Endothelial cell of umbilical vein (primary cell): ENCODE data around the gene MEF2D. TPM values are rescaled to one million over a fixed set of nuclear protein-coding genes. Genes with fewer than 3 reads are reported as not detected.

Experiments
- BruUV-seq: library from RNA; stranded (reverse); fragments of 400-500 nt; replicated peaks from 2 replicates; lab custom pipeline; 2021; lab: Mats Ljungman, UMichigan
- CTCF ChIA-PET: fragments of 300-600, 350-600 bp; sonication (Branson Sonifier 250); formaldehyde crosslinking; loops from one replicate; lab custom pipeline; 2021; ENCODE audit warnings: antibody characterized with exemption, inconsistent platforms; lab: Charles Lee
- POLR2A ChIA-PET: fragments of 300-600, 350-600 bp; sonication (Branson Sonifier 250); formaldehyde crosslinking; loops from one replicate; lab custom pipeline; 2021; ENCODE audit warnings: antibody characterized with exemption, inconsistent platforms; lab: Charles Lee
- DNase-seq: peaks from one replicate; pipeline ENCODE4 v3.0.0-alpha.2; 2011; ENCODE audit warnings: low read depth, low spot score
- FAIRE-seq: peaks from 2 replicates; lab custom pipeline; 2011; peaks lifted over from hg19 to GRCh38; lab: Jason Lieb, UNC
- H2AFZ ChIP-seq: 2 replicates; pipeline ENCODE4 v1.6.0; 2012; ENCODE audit warnings: low read depth, low read length, control low read depth, inconsistent platforms
- H3K27ac ChIP-seq: 2 replicates; pipeline ENCODE4 v1.5.1; 2011; ENCODE audit warnings: low read depth, mild to moderate bottlenecking, control low read depth, low read length, moderate library complexity; ENCODE audit not compliant: insufficient read depth
- H3K27me3 ChIP-seq, 2 experiments: 2 replicates each; pipeline versions ENCODE4 v1.6.0 to v1.6.1; 2011; ENCODE audit warnings: low read length in 2 of 2, mixed read lengths in 1 of 2; ENCODE audit not compliant: control insufficient read depth in 2 of 2, insufficient read depth in 2 of 2
- H3K36me3 ChIP-seq, 2 experiments: 2 replicates in 1 of 2; 3 replicates in 1 of 2; pipeline ENCODE4 v1.5.1; 2011; ENCODE audit warnings: low read length in 2 of 2, mild to moderate bottlenecking in 1 of 2, moderate library complexity in 1 of 2; ENCODE audit not compliant: control insufficient read depth in 2 of 2, insufficient read depth in 2 of 2; ENCODE audit errors: extremely low read depth in 1 of 2
- H3K4me1 ChIP-seq: 3 replicates; pipeline ENCODE4 v1.5.1; 2011; ENCODE audit warnings: mild to moderate bottlenecking, low read length; ENCODE audit not compliant: control insufficient read depth, insufficient read depth; ENCODE audit errors: extremely low read depth
- H3K4me2 ChIP-seq: 2 replicates; pipeline ENCODE4 v1.6.1; 2011; ENCODE audit warnings: low read length, control low read depth, mixed read lengths; ENCODE audit not compliant: insufficient read depth
- H3K4me3 ChIP-seq, 3 experiments: fragments of 200-600 bp in 1 of 3; sonication (generic), shearing (Covaris generic) in 1 of 3; replicated peaks in 1 of 3; 2 replicates each; pipeline ENCODE4 v1.5.1; 2011 to 2016; ENCODE audit warnings: control low read depth in 3 of 3, low read length in 3 of 3, mild to moderate bottlenecking in 2 of 3, inconsistent platforms in 1 of 3, low read depth in 1 of 3, moderate library complexity in 1 of 3; ENCODE audit not compliant: insufficient read depth in 1 of 3
- H3K79me2 ChIP-seq: 2 replicates; pipeline ENCODE4 v1.6.0; 2012; ENCODE audit warnings: low read length, inconsistent platforms; ENCODE audit not compliant: control insufficient read depth, insufficient read depth
- H3K9ac ChIP-seq: replicated peaks from 2 replicates; pipeline ENCODE3; 2011; ENCODE audit warnings: low read length, control low read depth; ENCODE audit not compliant: insufficient read depth; ENCODE audit errors: extremely low read depth
- H3K9me1 ChIP-seq: replicated peaks from 3 replicates; pipeline ENCODE4 v1.6.0; 2011; ENCODE audit warnings: mild to moderate bottlenecking, low read length; ENCODE audit not compliant: control insufficient read depth, insufficient read depth; ENCODE audit errors: extremely low read depth
- H3K9me3 ChIP-seq: replicated peaks from 2 replicates; pipeline ENCODE4 v1.5.1; 2012; ENCODE audit warnings: low read length, inconsistent platforms; ENCODE audit not compliant: control insufficient read depth, insufficient read depth
- H4K20me1 ChIP-seq: replicated peaks from 2 replicates; pipeline ENCODE3; 2011; ENCODE audit warnings: mild to moderate bottlenecking, low read length; ENCODE audit not compliant: control insufficient read depth, insufficient read depth; ENCODE audit errors: extremely low read depth
- EZH2 ChIP-seq: IDR thresholded peaks from 2 replicates; pipeline ENCODE4 v1.6.1; 2012; ENCODE audit warnings: borderline replicate concordance, low read depth, mild to moderate bottlenecking, moderate library complexity, low read length, inconsistent platforms; ENCODE audit not compliant: severe bottlenecking
- FOS ChIP-seq: IDR thresholded peaks from 2 replicates; pipeline ENCODE4 v1.6.1; 2011; ENCODE audit warnings: mild to moderate bottlenecking, low read length, moderate library complexity, borderline replicate concordance; ENCODE audit not compliant: insufficient read depth
- GATA2 ChIP-seq: IDR thresholded peaks from 2 replicates; pipeline ENCODE4 v1.7.0; 2011; ENCODE audit warnings: low read depth, mild to moderate bottlenecking, moderate library complexity, mixed read lengths, low read length; ENCODE audit not compliant: insufficient read length, insufficient read depth
- JUN ChIP-seq: IDR thresholded peaks from 2 replicates; pipeline ENCODE4 v1.6.1; 2011; ENCODE audit warnings: borderline replicate concordance, low read depth; ENCODE audit not compliant: insufficient read length, insufficient read depth
- MYC ChIP-seq: IDR thresholded peaks from one replicate; pipeline ENCODE4 v1.6.1; 2011; ENCODE audit warnings: mild to moderate bottlenecking, low read depth, low read length
- POLR2A ChIP-seq: IDR thresholded peaks from 2 replicates; pipeline ENCODE4 v1.6.1; 2012; ENCODE audit warnings: low read depth, mild to moderate bottlenecking, control low read depth, low read length
- POLR2AphosphoS5 ChIP-seq: IDR thresholded peaks from 2 replicates; pipeline ENCODE4 v1.6.1; 2012; ENCODE audit warnings: low read depth, mild to moderate bottlenecking, control low read depth, low read length, moderate library complexity; ENCODE audit not compliant: insufficient read depth
- dilution Hi-C: fragments of 300-500 bp; cut with MboI; formaldehyde crosslinking; loops from one replicate; pipeline ENCODE4 v1.15.0; 2019; ENCODE audit warnings: low sequenced_read_pairs; ENCODE audit not compliant: extremely low pct_ligation_motif_present
- intact Hi-C: fragments of 100-400 bp; cut with micrococcal nuclease; formaldehyde crosslinking; loops from one replicate; pipeline ENCODE4 v1.10.0; 2022
- polyA plus RNA-seq, 4 experiments: library from polyadenylated mRNA; depleted of rRNA in 3 of 4; stranded (reverse) in 3 of 4; unstranded in 1 of 4; fragments of >200 nt; gene quantifications; 2 replicates each; pipeline versions ENCODE4 v1.2.1 to v1.2.3, GENCODE V29; 2011 to 2012; ENCODE audit warnings: missing spikeins in 1 of 4
- total RNA-seq: library from RNA; stranded (reverse); gene quantifications from 2 replicates; pipeline ENCODE4 v1.2.3, GENCODE V29; 2021
- TF ChIP-seq, protein P1 (sequence below), 2 donors: IDR thresholded peaks; 1 replicate in 1 of 2; 2 replicates in 1 of 2; pipeline ENCODE4 v1.5.1; 2011; ENCODE audit warnings: low read length in 2 of 2, mild to moderate bottlenecking in 2 of 2, moderate library complexity in 2 of 2, control low read depth in 1 of 2, inconsistent platforms in 1 of 2, low read depth in 1 of 2; ENCODE audit not compliant: insufficient read depth in 1 of 2; ENCODE audit errors: extremely low read depth in 1 of 2
- TF ChIP-seq, protein P2 (sequence below): IDR thresholded peaks from 2 replicates; pipeline ENCODE4 v1.6.1; 2011; ENCODE audit not compliant: insufficient read depth, insufficient read length

MEF2D gene
- total and polyA plus RNA-seq, 2 donors (not counting 3 experiments of a cell fraction or from before 2014, with no cell fraction given) = 45.4 to 52.2 TPM

DNA sequence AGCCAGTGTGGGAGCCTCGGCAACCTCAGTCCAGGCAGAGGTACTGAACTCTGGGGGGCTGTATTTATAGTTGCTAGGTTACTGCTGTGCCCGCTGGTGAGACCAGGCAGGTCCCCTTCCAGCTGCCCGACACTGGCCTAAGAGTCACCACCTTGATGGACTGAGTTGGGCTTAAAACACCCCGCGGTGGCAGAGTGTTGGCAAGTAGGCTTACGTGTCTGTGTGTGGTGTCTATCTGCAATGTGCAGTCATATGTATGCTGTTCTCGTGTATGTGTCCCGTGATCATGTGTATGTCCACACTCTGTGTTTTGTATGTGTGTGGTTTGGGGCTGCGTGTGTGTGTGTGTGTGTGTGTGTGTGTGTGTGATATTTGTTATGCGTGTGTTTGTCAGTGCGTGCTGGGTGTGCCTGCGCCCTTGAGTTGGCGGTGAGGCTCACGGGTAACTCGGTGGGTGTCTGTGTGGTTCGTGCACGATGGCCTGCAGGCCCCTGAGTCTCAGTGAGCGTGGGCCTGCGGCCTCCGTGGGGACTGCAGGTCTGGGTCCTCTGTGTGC lies 65.5 kb downstream of the MEF2D start:
- POLR2A ChIA-PET = no interaction called here
- no peaks in the 10 kb centered on the region for H3K79me2 ChIP-seq
- H3K9ac ChIP-seq = no peak overlapping the region
- no peak overlapping the region for H3K4me3 ChIP-seq
- H3K27me3 ChIP-seq = peaks cover 92 to 95% of the 10 kb centered on the region in 2 experiments
- H3K36me3 ChIP-seq = no peaks in the 10 kb centered on the region
- dilution Hi-C loops = no loop called here
- CTCF ChIA-PET = interaction anchor here (0.9 to 8.0 kb wide), 3 partner anchors 11 to 49 kb away, joined by 4 to 111 read pairs (median 9); no protein-coding TSS in a partner anchor
- peaks cover 4% of the 10 kb centered on the region for H3K4me1 ChIP-seq
- TF ChIP-seq FOS = no peak
- TF ChIP-seq EZH2 = no peak
- no peak for TF ChIP-seq POLR2AphosphoS5
- no peak for TF ChIP-seq MYC
- no peak for TF ChIP-seq JUN
- TF ChIP-seq POLR2A = no peak
- TF ChIP-seq GATA2 = no peak
- TF ChIP-seq, protein P1, sequence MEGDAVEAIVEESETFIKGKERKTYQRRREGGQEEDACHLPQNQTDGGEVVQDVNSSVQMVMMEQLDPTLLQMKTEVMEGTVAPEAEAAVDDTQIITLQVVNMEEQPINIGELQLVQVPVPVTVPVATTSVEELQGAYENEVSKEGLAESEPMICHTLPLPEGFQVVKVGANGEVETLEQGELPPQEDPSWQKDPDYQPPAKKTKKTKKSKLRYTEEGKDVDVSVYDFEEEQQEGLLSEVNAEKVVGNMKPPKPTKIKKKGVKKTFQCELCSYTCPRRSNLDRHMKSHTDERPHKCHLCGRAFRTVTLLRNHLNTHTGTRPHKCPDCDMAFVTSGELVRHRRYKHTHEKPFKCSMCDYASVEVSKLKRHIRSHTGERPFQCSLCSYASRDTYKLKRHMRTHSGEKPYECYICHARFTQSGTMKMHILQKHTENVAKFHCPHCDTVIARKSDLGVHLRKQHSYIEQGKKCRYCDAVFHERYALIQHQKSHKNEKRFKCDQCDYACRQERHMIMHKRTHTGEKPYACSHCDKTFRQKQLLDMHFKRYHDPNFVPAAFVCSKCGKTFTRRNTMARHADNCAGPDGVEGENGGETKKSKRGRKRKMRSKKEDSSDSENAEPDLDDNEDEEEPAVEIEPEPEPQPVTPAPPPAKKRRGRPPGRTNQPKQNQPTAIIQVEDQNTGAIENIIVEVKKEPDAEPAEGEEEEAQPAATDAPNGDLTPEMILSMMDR (IDR thresholded peaks at IDR 0.05; ENCODE audit: extremely low read depth in 1 of 2, insufficient read depth in 1 of 2, low read depth in 1 of 2, low read length in 2 of 2) = no peak
- TF ChIP-seq, protein P2, sequence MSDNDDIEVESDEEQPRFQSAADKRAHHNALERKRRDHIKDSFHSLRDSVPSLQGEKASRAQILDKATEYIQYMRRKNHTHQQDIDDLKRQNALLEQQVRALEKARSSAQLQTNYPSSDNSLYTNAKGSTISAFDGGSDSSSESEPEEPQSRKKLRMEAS = no peak
- no peak for DNase-seq
- no peak overlapping the region for H2AFZ ChIP-seq
- no peak overlapping the region for H3K4me2 ChIP-seq
- BruUV-seq = no TSS peak
- no peak for FAIRE-seq
- no peaks in the 10 kb centered on the region for H3K9me3 ChIP-seq
- H4K20me1 ChIP-seq = no peaks in the 10 kb centered on the region
- intact Hi-C loops = no loop called here
- H3K27ac ChIP-seq = no peak overlapping the region
- H3K9me1 ChIP-seq = no peaks in the 10 kb centered on the region
